HG02973 (cell line): Measurements from ENCODE around the gene RPAP2.
"Not testable (repeated sequence)": the region's sequence is repeated elsewhere in the genome, so short reads cannot be mapped to it uniquely, and the experiment has no call there.

Experiments
- ATAC-seq: cut with Tn5 transposase; IDR thresholded peaks from one replicate; pipeline ENCODE4 v1.9.1; 2021; ENCODE audit warnings: moderate library complexity; ENCODE audit not compliant: unreplicated experiment

Gene RPAP2

DNA sequence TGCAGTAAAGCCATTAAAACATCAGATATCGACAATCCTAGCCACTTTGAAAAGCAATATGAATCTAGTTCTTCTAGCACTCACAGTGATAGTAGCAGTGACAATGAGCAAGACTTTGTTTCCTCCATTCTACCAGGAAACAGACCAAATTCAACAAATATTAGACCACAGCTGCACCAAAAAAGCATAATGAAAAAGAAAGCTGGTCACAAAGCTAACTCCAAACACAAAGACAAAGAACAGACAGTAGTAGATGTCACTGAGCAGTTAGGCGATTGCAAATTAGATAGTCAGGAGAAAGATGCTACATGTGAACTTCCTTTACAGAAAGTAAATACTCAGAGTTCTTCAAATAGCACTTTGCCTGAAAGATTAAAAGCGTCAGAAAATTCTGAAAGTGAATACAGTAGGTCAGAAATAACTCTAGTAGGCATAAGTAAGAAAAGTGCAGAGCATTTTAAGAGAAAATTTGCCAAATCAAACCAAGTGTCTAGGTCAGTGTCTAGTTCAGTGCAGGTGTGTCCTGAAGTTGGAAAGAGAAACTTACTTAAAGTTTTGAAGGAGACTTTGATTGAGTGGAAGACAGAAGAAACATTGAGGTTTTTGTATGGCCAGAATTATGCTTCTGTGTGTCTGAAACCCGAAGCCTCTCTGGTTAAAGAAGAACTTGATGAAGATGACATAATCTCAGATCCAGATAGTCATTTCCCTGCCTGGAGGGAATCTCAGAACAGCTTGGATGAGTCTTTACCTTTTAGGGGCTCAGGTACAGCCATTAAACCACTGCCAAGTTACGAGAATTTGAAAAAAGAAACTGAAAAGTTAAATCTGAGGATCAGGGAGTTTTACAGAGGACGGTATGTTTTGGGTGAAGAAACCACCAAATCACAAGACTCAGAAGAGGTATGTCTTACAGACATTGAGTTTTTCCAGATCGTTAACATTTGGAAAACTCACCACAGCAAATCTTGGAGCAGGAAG, 24.9 kb downstream of the RPAP2 start:
- ATAC-seq, result no peak

- no peak for ATAC-seq
These were observed 25.9 kb downstream of the RPAP2 start for GRCh38 chr1:92324784-92325183.

DNA sequence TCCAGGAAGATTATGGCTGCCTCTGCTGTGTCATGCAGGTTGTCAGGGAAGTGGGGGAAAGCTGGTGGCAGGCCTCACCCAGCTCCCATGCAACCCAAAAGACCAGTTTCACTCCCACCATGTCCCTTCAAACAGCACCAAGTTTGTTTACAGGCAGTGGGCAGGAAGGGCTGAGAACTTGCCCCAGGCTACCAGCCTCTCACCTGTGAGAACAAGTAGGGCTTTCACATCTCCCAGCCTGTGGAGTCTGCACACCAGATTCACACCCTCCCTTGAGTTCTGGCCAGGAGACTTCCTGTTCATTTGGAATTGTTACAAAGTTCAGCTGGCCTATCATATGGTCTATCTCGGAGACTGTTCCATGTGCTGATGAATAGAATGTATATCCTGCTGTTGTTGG, 27.8 kb downstream of the RPAP2 start:
- no peak for ATAC-seq

DNA sequence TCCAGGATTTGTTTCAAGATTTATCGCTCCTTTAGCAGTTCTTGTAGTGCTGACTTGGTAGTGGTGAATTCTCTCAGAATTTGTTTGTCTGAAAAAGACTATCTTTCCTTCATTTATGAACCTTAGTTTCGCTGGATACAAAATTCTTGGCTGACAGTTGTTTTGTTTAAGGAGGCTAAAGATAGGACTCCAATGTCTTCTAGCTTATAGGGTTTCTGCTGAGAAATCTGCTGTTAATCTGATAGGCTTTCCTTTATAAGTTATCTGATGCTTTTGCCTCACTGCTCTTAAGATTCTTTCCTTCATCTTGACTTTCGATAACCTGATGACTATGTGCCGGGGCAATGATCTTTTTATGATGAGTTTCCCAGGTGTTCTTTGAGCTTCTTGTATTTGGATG, 28.9 kb downstream of the RPAP2 start:
- ATAC-seq, result no peak

GRCh38 chr1:92329347-92330129, 30.7 kb downstream of the RPAP2 start:
- ATAC-seq, result no peak

- no peak for ATAC-seq
These were observed 34.8 kb downstream of the RPAP2 start for GRCh38 chr1:92333668-92334067.

- no peak for ATAC-seq
These were observed 41.3 kb downstream of the RPAP2 start for GRCh38 chr1:92340154-92340553.

DNA sequence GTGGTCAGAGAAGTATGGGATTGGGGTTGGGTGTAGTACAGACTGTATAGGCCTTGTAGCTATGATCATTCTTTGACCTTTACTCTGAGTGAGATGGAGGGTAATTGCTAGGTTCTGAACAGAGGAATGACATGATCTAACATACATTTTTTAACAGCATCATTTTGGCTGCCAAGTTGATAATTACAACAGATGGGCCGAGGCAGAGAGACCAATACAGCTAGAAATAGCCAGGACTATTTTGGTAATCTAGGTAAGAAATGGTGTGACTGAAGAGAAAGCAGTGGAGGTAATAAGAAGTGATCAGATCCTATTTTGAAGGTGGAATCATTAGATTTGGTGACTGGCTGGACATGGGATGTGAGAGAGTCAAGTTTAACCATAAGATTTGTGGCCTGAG, 43.5 kb downstream of the RPAP2 start:
- no peak for ATAC-seq

GRCh38 chr1:92343061-92343460, 44.2 kb downstream of the RPAP2 start:
- no peak for ATAC-seq

DNA sequence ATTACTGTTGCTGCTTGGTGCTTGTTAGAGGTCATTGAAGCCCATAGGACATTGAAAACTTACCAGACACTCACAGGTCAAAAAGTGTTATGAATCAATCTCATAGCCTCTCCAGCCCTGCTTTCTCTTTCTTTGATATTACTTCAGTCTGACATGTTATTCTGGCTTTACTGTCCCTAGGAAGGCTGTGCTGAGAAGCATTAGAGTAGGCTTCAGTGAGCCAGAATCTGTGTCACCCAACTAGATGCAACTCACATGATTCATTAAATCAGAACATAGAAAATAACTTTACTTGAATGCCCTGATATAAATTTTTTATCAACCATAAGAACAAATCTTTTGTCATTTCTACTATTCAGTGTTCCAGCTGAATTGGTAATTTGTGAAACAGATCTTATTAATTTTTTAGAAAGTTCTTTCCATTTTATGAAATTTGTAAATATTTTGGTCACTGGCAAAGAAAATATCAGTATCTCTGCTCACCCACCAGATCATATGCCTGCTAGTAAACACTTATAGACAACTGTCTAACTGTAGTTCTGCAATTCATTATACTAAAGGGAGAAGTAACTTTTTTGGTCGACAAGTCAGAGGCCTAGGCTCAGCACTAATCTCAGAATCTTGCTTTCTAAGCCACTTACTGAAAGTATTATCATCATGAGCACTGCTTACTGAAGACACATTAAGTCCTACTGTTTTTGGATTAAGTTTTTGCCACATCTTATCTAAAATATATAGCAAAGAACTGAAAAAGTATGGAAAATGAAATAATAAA, 48.2 kb downstream of the RPAP2 start:
- ATAC-seq, result no peak

- no peak for ATAC-seq
These were observed 54.0 kb downstream of the RPAP2 start for GRCh38 chr1:92352856-92353255.

GRCh38 chr1:92354259-92354658, 55.4 kb downstream of the RPAP2 start:
- ATAC-seq, result no peak

DNA sequence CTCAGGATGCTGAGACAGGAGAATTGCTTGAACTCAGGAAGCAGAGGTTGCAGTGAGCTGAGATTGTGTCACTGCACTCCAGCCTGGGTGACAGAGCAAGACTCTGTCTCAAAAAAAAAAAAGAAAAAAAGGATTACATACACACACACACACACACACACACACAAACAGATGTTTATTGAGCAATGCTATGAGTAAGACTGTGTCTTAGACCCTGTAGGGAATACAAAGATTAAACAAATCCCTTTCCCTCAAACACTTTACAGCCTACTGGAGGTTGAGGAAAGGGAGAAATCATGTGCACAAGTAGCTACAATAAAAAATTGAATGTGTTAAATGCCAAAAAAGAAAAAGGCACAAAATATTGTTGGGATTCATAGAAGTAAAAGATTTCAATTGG, 58.1 kb downstream of the RPAP2 start:
- no peak for ATAC-seq

DNA sequence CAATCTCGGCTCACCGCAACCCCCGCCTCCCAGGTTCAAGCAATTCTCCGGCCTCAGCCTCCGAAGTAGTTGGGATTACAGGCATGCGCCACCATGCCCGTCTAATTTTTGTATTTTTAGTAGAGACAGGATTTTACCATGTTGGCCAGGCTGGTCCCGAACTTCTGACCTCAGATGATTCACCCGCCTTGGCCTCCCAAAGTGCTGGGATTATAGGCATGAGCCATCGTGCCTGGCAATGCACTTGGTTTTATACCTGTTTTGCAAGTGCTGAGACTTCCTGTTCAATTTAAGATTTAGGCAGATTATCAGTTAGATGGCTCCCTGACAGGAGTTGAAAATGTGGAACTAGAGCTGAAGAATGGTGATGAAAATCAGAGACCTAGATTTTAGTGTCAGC, 60.5 kb downstream of the RPAP2 start:
- not testable (repeated sequence) for ATAC-seq

DNA sequence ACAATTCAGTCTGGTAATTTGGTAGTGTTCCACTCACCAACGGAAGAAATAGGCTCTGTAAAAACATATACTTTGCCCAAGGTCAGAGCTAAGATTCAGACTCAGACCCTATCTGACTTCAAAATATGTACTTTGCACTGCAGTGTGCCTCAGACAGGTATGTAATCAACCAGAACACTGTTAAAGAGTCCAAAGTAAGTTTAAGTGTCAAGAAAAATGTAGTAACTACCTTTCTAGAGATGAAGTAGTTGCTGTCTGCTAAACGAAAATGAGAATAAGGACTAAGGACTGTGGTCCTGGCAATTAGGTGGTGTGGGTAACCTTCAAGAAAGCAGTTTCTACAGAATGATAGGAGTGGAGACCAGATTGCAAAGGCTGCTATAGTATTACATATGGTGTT, 61.1 kb downstream of the RPAP2 start:
- no peak for ATAC-seq

GRCh38 chr1:92362970-92363369, 64.1 kb downstream of the RPAP2 start:
- no peak for ATAC-seq

GRCh38 chr1:92363401-92363800, 64.5 kb downstream of the RPAP2 start:
- ATAC-seq, result no peak

GRCh38 chr1:92365378-92366039, 66.7 kb downstream of the RPAP2 start:
- no peak for ATAC-seq

DNA sequence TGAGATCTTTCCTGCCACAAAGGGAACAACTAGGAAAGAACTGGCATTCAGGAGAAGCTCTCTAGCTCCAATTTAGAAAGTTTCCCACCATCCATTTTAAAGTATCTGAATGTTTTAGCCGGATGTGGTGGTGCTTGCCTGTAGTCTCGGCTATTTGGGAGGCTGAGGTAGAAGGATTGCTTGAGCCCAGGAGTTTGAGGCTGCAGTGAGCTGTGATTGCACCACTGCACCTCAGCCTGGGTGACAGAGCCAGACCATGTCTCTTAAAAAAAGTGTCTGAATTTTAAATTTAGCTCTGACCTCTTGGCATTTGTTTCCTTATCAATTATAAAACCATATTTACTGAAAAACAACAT, 67.2 kb downstream of the RPAP2 start:
- no peak for ATAC-seq

DNA sequence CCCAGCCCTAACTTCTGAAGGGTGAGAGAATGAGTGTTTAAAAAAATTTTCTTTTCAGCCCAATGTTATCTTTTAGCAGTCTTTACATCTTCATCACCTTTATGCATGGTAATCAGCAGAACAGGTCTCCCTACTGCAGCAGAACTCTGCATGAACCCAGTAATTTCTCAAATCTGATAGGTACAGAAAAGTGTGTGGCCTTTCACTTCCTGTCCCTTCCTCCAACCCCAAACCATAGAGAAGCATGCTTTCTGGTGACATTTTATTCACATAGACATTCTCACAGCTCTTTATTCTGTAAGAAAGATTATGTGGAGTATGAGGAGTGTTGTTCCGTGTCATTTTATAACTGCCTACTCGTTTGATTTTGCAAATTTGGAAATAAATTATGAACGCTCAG, 68.6 kb downstream of the RPAP2 start:
- ATAC-seq, result no peak

- no peak for ATAC-seq
These were observed 73.3 kb downstream of the RPAP2 start for GRCh38 chr1:92372164-92372563.
